Ishikawa (cell line): ENCODE results near the gene ZNF316.

ENCODE experiments used
- EP300 ChIP-seq: IDR thresholded peaks from 2 replicates; pipeline ENCODE4 v1.6.1; 2012; ENCODE audit warnings: borderline replicate concordance
- FOXM1 ChIP-seq: IDR thresholded peaks from 2 replicates; pipeline ENCODE4 v1.6.1; 2012; ENCODE audit warnings: low read depth, borderline replicate concordance
- TEAD4 ChIP-seq: IDR thresholded peaks from 2 replicates; pipeline ENCODE4 v1.6.1; 2012
- ZBTB7A ChIP-seq: IDR thresholded peaks from 2 replicates; pipeline ENCODE4 v1.6.1; 2012; ENCODE audit warnings: low read depth
- TF ChIP-seq, protein P1 (sequence below): IDR thresholded peaks from 2 replicates; pipeline ENCODE4 v1.6.1; 2012; ENCODE audit warnings: low read depth, mild to moderate bottlenecking

GRCh38 chr7:6700793-6701192 lies 63.7 kb downstream of the ZNF316 start:
- no peak for TF ChIP-seq TEAD4
- TF ChIP-seq, protein P1, sequence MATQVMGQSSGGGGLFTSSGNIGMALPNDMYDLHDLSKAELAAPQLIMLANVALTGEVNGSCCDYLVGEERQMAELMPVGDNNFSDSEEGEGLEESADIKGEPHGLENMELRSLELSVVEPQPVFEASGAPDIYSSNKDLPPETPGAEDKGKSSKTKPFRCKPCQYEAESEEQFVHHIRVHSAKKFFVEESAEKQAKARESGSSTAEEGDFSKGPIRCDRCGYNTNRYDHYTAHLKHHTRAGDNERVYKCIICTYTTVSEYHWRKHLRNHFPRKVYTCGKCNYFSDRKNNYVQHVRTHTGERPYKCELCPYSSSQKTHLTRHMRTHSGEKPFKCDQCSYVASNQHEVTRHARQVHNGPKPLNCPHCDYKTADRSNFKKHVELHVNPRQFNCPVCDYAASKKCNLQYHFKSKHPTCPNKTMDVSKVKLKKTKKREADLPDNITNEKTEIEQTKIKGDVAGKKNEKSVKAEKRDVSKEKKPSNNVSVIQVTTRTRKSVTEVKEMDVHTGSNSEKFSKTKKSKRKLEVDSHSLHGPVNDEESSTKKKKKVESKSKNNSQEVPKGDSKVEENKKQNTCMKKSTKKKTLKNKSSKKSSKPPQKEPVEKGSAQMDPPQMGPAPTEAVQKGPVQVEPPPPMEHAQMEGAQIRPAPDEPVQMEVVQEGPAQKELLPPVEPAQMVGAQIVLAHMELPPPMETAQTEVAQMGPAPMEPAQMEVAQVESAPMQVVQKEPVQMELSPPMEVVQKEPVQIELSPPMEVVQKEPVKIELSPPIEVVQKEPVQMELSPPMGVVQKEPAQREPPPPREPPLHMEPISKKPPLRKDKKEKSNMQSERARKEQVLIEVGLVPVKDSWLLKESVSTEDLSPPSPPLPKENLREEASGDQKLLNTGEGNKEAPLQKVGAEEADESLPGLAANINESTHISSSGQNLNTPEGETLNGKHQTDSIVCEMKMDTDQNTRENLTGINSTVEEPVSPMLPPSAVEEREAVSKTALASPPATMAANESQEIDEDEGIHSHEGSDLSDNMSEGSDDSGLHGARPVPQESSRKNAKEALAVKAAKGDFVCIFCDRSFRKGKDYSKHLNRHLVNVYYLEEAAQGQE = no peak
- no peak for TF ChIP-seq FOXM1
- no peak for TF ChIP-seq EP300
- no peak for TF ChIP-seq ZBTB7A
